NCI-H82 treated with DMSO at 0.1 percent for 48 hours (cell line): ENCODE measurements around the gene OR52J3.
"Not testable (repeated sequence)": the region's sequence is repeated elsewhere in the genome, so short reads cannot be mapped to it uniquely, and the experiment has no call there.

Source experiments
- DNase-seq: peaks from one replicate; lab custom pipeline; 2025; ENCODE audit not compliant: unreplicated experiment; lab: John Stamatoyannopoulos, UW

The OR52J3 gene

GRCh38 chr11:5046226-5046625 is at the start of gene OR52J3:
Gene OR52J3 (plus strand): TSS chr11:5046526. CDS start chr11:5046526, 0 bp downstream.
- DNase-seq = no peak

DNA sequence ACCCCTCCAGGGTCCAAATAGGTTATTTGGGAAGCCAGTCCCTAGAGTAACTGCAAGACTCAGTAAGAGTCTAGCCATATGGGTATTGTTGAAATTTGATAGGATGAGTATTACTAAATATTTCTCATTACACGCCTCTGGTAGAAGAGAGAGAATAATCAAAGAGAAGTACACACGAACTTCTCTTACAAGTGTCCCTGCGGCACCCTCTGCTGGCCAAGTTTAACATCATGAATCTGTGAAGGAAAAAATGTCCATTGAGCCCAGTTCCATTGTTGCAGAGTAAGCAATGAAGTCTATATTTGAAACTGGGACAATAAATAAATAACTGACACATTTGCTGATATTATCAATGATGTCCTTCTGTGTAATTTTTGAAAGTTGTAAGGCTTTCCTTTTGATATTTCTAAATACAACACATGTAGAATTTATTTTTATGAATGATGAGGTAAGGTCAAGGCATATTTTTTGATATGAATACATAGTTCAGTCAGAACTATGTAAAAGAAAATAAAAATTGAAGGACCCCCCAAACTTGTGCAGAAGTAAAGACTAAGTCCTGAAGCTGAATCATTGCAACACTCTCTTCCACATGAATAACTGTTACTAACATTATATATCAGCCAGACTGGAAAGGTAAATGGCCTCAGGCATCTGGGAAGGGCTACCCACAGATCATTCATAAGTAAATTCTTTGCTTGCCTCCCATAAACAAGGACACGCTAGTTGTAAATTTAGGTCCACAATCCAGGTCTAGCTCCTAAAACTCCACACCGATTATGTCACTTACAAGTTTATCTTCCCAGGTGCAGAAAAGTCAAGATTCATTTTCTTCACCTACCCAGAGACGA is 41.7 kb upstream of the OR52J3 start:
- no peak for DNase-seq

DNA sequence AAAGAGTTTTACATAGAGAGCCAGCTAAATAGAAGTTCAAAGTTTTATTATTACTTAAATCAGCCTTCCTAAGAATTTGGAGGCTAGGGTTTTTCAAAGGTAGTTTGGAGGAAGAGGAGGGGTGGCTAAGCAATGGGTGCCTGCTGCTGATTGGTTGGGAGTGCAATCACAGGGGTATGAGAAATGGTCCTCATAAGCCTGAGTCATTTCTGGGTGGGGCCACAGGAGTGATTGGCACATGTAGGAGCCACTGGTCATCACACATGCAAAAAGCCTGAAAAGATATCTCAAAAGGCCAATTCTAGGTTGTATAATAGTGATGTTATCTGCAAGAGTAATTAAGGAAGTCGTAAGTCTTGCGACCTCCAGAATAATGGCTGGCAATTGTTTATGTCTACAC is 38.8 kb upstream of the OR52J3 start:
- no peak for DNase-seq

GRCh38 chr11:5011254-5011653 is 35.1 kb upstream of the OR52J3 start:
- no peak for DNase-seq

DNA sequence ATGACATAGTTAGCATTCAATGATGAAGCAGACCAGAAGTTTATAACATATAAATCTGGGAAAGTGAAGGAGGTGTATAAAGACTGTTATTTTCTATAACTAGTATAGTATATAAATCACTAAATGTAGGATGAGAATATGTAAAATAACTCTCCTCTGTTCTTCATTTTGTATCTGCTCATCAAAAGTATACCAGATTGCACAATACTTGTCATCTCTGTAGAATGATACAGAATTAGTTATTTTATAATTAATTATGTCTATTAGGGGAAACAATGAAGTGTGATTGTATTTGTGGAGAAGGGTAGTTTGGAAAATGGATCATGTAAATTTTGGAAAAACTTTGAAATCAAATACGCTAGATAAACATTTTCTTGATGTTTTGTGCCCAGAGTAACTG is 33.3 kb upstream of the OR52J3 start:
- DNase-seq = no peak

- no peak for DNase-seq
Observed at GRCh38 chr11:5021996-5022395, 24.3 kb upstream of the OR52J3 start.

DNA sequence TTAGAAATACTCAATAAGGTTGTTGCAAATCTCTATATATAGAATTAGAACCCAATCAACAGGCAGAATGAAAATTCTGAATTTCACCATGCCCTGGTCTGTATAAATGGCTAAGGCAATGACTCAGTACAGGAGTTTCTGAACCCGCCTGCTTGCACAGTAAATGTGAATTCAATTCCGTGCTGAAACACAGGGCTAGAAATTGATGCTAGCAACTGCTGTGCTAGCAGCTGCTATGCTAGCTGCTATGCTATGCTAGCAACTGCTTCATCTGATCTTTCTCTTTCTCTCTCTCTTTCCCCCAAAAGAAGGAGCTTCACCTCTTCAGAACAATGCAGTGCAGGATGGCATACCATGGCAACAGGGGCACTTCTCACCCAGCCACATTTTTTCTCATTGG is 9.7 kb upstream of the OR52J3 start:
- DNase-seq = no peak

GRCh38 chr11:5037926-5038325 is 8.4 kb upstream of the OR52J3 start:
- no peak for DNase-seq

GRCh38 chr11:5038341-5038740 is 8.0 kb upstream of the OR52J3 start:
- DNase-seq = no peak

GRCh38 chr11:5040876-5041275 is 5.5 kb upstream of the OR52J3 start:
- no peak for DNase-seq

- DNase-seq = no peak
Observed at GRCh38 chr11:5042091-5042490, 4.2 kb upstream of the OR52J3 start.

DNA sequence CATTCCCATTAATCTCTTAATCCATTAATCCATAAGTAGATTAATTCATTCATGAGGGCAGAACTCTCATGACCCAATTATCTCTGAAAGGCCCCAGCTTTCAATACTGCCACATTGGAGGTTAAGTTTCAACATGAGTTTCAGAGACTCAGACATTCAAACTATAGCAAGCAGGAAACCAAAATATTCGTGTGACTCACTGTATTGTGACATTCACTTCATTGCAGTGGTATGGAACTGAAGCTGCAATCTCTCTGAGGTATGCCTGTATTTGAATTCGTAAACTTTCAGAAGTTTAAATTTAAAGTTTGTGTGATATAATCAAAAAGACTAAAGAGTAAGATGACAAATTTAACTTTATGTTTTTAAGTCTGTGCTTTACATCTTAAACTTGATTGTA is 2.9 kb upstream of the OR52J3 start:
- peak; percentile 54 for DNase-seq

DNA sequence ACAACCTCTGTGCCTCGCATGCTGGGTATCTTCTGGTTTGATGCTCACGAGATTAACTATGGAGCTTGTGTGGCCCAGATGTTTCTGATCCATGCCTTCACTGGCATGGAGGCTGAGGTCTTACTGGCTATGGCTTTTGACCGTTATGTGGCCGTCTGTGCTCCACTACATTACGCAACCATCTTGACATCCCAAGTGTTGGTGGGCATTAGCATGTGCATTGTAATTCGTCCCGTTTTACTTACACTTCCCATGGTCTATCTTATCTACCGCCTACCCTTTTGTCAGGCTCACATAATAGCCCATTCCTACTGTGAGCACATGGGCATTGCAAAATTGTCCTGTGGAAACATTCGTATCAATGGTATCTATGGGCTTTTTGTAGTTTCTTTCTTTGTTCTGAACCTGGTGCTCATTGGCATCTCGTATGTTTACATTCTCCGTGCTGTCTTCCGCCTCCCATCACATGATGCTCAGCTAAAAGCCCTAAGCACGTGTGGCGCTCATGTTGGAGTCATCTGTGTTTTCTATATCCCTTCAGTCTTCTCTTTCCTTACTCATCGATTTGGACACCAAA is 516 bp downstream of the OR52J3 start:
- no peak for DNase-seq

GRCh38 chr11:5058679-5059078 is 12.4 kb downstream of the OR52J3 start:
- not testable (repeated sequence) for DNase-seq

GRCh38 chr11:5059391-5059790 is 13.1 kb downstream of the OR52J3 start, which contains the start of gene OR52E2:
Gene OR52E2 (minus strand): TSS chr11:5059627. CDS start chr11:5059627, 0 bp downstream.
- DNase-seq = no peak

GRCh38 chr11:5065027-5065426 is 18.7 kb downstream of the OR52J3 start:
- no peak for DNase-seq

DNA sequence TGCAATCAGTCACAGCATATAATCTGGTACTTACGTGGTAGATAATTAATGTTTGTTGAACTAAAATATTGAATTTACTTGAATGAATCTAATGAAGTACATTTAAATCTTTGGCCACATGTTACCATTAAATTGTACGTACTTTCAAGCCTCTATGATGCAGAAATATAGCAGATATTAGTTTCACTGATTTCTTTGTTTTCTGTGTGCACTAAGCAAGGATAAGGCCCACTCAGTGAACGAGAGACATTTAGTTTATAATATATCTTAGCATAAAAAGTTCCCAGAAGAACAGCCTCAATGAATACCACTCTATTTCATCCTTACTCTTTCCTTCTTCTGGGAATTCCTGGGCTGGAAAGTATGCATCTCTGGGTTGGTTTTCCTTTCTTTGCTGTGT is 22.9 kb downstream of the OR52J3 start, which contains the start of gene OR52E1:
TSS of gene OR52E1 (plus strand) at position 301 of the 400 bp plus-strand sequence.
- DNase-seq = no peak

- DNase-seq = no peak
Observed at GRCh38 chr11:5071799-5072198, 25.5 kb downstream of the OR52J3 start.

DNA sequence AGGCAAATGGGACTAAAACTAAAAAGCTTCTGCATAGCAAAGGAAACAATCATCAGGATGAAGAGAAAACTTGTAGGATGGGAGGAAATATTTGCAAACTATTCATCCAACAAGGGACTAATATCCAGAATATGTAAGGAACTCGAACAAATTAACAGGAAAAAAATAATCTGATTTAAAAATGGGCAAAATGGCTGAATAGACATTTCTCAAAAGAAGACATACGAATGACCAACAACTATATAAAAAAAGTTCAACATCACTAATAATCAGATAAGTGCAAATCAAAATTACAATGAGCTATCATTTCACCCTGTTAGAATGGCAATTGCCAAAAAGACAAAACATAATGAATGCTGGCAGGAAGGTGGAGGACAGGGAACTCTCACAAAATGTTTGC is 35.1 kb downstream of the OR52J3 start:
- DNase-seq = no peak

GRCh38 chr11:5083602-5084001 is 37.3 kb downstream of the OR52J3 start:
- DNase-seq = no peak

DNA sequence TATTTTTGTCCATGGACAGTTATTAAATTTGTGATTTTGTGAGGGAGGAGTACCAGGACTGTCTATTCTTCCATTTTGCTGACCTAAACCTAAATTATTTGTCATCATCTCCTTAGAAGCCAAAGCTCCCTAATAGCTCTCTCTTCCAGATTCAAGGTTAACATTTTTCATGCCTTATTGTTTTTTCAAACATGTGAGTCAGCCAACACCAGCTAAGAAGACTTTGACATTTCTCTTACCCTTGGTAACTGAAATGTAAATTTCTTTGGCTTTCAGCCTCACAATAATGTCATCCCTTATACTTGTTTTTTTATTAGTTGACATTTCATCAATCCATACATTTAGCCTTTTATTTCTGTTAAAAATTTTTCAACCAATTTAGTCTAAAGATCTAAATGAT is 42.2 kb downstream of the OR52J3 start:
- no peak for DNase-seq

- DNase-seq = no peak
Observed at GRCh38 chr11:5090668-5091067, 44.3 kb downstream of the OR52J3 start.
